C4-2B (cell line): Measurements from ENCODE around the gene PPARG.

Source experiments
- H3K27ac ChIP-seq: fragments of 450-650 bp; 2 replicates; pipeline ENCODE4 v1.5.1; 2017
- ZFX ChIP-seq: fragments of 450-650 bp; IDR thresholded peaks from 2 replicates; pipeline ENCODE4 v1.6.1; 2017
- TF ChIP-seq, protein P1 (sequence below): fragments of 450-650 bp; conservative IDR thresholded peaks from 2 replicates; pipeline ENCODE4 v1.5.1; 2017; ENCODE audit warnings: mild to moderate bottlenecking

The PPARG gene

DNA sequence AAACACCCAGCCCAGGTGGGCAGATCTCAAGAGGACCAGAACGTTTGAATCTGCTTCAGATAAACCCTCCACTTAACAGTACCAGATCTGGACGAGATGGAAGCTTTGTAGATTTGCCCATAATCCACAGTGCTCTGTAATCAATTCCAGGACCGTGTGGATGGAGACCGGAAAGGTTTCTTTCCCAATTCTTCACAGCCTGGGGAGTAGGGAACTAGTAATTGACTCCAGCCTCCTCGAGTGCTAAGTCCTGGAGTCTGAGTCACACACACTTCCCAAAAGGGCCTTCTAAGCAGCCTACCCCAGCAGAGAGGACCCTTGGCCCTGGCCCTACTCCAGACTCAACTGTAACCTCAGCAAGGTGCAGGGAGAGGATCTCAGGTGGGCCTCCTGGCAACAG lies 139.3 kb downstream of the PPARG start:
- no peak for TF ChIP-seq ZFX
- TF ChIP-seq, protein P1, sequence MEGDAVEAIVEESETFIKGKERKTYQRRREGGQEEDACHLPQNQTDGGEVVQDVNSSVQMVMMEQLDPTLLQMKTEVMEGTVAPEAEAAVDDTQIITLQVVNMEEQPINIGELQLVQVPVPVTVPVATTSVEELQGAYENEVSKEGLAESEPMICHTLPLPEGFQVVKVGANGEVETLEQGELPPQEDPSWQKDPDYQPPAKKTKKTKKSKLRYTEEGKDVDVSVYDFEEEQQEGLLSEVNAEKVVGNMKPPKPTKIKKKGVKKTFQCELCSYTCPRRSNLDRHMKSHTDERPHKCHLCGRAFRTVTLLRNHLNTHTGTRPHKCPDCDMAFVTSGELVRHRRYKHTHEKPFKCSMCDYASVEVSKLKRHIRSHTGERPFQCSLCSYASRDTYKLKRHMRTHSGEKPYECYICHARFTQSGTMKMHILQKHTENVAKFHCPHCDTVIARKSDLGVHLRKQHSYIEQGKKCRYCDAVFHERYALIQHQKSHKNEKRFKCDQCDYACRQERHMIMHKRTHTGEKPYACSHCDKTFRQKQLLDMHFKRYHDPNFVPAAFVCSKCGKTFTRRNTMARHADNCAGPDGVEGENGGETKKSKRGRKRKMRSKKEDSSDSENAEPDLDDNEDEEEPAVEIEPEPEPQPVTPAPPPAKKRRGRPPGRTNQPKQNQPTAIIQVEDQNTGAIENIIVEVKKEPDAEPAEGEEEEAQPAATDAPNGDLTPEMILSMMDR = no peak
- no peak overlapping the region for H3K27ac ChIP-seq

GRCh38 chr3:12430086-12430485 lies 141.2 kb downstream of the PPARG start:
- no peak overlapping the region for H3K27ac ChIP-seq
- TF ChIP-seq ZFX = no peak
- TF ChIP-seq, protein P1 = no peak

- no peak overlapping the region for H3K27ac ChIP-seq
- no peak for TF ChIP-seq ZFX
- TF ChIP-seq, protein P1 = no peak
Measured at GRCh38 chr3:12433823-12434222, 145.0 kb downstream of the PPARG start.

DNA sequence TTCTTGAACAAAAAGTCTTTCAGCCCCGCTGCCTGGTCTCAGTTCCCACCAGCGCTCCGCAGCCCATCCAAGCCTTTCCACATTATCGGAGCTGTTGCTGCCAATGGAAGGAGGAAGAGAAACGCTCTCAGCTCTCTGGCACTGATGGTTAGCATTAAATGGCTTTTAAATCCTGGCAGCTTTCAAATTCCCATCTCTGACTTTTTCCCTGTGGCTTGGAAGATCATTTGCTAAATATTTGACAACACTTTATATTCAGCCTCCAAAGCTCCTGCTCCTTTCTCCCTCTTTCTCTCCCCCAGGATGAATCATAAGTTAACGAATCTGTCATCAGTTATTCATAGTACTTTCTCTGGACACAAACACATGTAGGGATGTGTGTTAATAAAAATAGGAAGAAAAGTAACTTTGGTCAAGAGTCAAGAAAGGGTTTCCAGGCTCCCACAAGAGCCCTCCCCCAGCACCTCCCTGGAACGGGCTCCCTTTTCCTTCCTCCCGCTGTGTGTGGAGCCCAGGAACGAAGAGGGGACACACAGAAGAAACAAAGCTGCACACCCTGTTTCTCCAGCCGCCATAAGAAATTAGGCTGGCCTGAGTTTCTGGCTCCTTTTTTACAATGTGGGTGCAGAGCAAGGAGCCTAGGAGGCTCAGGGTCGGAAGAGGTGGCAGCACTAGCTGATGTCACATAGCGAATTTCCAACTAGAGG lies 147.8 kb downstream of the PPARG start:
- no peak overlapping the region for H3K27ac ChIP-seq
- no peak for TF ChIP-seq ZFX
- TF ChIP-seq, protein P1 = no peak

DNA sequence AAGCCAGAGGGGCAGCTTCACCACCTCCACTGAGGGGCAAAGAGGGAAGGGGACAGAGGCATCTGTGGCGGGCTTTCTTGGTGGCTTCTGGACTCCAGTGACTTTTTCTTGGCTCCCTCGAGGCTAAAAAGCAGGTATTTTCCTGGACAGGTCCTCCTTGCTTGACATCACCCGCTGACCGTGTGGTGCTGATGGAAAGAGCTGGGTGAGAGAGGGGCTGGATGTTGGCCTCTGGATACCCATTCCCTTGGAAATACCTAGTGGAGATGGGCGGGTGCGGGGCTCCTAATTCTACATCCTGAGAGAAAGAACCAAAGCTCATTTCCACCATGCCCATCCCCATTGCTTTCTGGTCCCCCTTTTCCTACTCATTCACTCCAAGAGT lies 148.3 kb downstream of the PPARG start:
- H3K27ac ChIP-seq = no peak overlapping the region
- TF ChIP-seq, protein P1 = no peak
- TF ChIP-seq ZFX = no peak

DNA sequence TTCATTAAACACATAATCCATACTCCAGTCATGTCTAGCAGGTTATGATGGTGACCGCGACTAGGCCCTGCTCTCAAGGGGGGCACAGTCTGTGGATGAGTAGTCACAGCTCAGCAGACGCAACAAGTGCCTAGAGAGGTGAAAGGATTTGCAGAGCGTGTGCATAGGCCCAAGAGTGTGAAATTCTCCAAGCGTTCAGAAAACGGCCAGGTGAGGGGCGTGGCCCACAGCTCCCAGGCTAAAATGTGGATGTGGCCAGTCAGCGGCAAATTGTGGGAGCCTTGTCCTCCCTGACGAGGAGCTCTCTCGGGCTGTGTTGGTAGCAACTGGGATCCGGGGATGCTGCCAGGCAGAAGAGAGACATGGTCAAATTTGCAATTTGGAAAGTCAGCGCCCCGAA lies 149.0 kb downstream of the PPARG start:
- no peak overlapping the region for H3K27ac ChIP-seq
- TF ChIP-seq, protein P1 = no peak
- no peak for TF ChIP-seq ZFX

DNA sequence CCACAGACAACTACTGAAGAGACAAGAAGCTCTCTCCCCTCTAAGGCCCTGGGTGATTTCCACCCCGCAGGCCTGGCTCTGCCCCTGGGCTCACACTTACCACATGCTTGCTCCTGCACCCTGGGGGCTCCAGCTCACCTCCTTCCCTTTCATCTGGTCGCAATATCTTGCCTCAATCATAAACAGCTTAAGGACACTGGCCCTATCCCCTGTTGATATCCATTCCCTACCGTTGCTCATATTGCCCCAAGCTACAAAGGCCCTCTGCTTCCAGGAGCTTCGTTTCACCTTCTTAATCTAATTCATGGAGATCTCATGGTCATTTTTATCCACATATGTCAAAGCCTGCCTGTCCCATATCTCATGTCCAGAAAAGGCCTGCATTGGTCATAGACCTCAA lies 149.4 kb downstream of the PPARG start:
- TF ChIP-seq, protein P1 = no peak
- no peak for TF ChIP-seq ZFX
- H3K27ac ChIP-seq = no peak overlapping the region
